Measurements from ENCODE around the gene HAX1. TPM values are rescaled to one million over a fixed set of nuclear protein-coding genes. Genes with fewer than 3 reads are reported as not detected.
"Not testable (repeated sequence)": the region's sequence is repeated elsewhere in the genome, so short reads cannot be mapped to it uniquely, and the experiment has no call there.

The HAX1 gene
- total RNA-seq, 1 experiment from 2014 or later, result 134 TPM

DNA sequence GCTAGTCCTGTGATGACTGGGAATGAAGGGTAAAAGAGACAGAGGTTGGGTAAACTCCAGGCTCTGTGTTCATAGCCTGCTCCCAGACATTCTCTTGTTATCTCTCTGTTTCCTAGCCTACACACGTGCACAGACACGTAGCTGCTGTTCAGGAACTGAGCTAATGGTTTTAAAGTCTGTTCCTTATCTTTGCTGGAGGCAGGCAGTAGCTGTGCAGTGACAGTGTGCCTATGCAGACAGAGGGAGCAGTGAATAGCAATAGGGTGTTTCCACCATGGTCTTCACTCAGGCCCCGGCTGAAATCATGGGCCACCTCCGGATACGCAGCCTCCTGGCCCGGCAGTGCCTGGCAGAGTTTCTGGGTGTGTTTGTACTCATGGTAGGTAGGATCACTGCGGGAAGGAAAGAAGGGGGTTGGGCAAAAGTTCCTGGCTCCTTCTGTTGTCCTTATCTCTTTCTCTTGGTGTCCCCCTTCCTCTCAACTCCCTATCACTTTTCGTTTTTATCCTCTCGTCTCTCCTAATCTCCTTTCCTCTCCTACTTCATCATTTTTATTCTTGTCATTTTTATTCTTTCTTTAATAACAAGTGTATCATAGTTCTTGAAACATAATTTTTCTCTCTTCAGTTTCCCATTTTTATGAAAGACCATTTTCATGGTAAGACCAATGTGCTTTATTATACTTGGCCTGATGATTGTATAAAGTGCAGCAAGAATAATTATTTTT is 48.6 kb downstream of the HAX1 start, which contains the start of gene AQP10:
AQP10 (plus strand) TSS at position 212 of the 727 bp plus-strand sequence; CDS start at position 275, 63 bp downstream.
- ChIA-PET POLR2A (ENCODE audit: low non-redundant PET) (no interaction called here), CTCF (no interaction called here)
- Histone ChIP-seq H3K4me3 (ENCODE audit: low read depth, low read length, poor library complexity, severe bottlenecking) (no peak within 1 kb of the TSS), H3K27ac (ENCODE audit: low read depth, low read length, poor library complexity, severe bottlenecking) (no peak within 1 kb of the TSS), H3K36me3 (ENCODE audit: insufficient read depth, low read length, poor library complexity, severe bottlenecking) (no peaks in the 10 kb centered on the region), H3K4me1 (ENCODE audit: insufficient read depth, low read length, poor library complexity, severe bottlenecking) (no peaks in the 10 kb centered on the region), H3K9me3 (ENCODE audit: low read depth, low read length, poor library complexity, severe bottlenecking) (peaks cover 10% of the 10 kb centered on the region), H3K27me3 (replicated peaks; ENCODE audit: insufficient read depth, low read depth, low read length, poor library complexity) (no peaks in the 10 kb centered on the region)
- intact Hi-C loops (cut with micrococcal nuclease; ENCODE audit: unreplicated experiment), result no loop called here
- no peak for TF ChIP-seq EZH2 (IDR thresholded peaks at IDR 0.05; ENCODE audit: borderline replicate concordance, low read depth, low read length, poor library complexity, severe bottlenecking)
- TF ChIP-seq, protein P1, sequence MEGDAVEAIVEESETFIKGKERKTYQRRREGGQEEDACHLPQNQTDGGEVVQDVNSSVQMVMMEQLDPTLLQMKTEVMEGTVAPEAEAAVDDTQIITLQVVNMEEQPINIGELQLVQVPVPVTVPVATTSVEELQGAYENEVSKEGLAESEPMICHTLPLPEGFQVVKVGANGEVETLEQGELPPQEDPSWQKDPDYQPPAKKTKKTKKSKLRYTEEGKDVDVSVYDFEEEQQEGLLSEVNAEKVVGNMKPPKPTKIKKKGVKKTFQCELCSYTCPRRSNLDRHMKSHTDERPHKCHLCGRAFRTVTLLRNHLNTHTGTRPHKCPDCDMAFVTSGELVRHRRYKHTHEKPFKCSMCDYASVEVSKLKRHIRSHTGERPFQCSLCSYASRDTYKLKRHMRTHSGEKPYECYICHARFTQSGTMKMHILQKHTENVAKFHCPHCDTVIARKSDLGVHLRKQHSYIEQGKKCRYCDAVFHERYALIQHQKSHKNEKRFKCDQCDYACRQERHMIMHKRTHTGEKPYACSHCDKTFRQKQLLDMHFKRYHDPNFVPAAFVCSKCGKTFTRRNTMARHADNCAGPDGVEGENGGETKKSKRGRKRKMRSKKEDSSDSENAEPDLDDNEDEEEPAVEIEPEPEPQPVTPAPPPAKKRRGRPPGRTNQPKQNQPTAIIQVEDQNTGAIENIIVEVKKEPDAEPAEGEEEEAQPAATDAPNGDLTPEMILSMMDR (conservative IDR thresholded peaks at IDR 0.05; ENCODE audit: low read depth, low read length), result no peak
- BruUV-seq (replicated peaks), result no TSS peak
- DNase-seq (ENCODE audit: low spot score), result no peak

DNA sequence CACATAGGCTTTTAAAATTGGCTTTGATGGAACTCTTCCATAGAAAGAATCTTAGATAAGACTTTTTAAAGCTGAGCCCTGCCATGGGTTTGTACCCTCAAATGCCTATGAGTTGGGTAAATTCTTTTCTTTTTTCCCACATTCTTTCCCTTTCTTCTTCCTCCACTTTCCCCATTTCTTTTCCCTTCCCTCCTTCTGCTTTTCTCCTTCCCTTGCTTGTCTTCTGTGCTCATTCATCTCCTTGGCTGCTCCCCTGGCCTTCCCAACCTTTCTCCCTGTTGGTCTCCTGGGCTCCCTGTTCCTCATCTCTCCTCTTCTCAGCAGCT is 49.1 kb downstream of the HAX1 start:
- POLR2A ChIA-PET (ENCODE audit: low non-redundant PET); BruUV-seq (replicated peaks); intact Hi-C loops (cut with micrococcal nuclease; ENCODE audit: unreplicated experiment): not testable (repeated sequence)

DNA sequence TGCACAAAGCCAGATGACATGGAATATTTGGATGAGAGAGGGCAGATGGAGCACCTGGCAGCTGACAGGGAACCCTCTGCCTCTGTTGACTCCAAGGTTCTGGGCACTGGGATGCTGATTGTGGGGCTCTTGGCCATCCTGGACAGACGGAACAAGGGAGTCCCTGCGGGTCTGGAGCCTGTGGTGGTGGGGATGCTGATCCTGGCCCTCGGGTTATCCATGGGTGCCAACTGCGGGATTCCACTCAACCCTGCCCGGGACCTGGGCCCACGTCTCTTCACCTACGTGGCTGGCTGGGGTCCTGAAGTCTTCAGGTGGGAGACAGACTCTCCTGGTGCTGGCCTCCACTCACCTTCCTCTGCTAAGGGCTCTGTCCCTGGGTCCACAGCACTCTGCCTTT is 51.1 kb downstream of the HAX1 start:
- POLR2A ChIA-PET (ENCODE audit: low non-redundant PET), result interaction anchor here (0.5 kb wide), 1 partner anchor 720 kb away, joined by 3 read pairs; no protein-coding TSS in a partner anchor
- no TSS peak for BruUV-seq (replicated peaks)
- Histone ChIP-seq H3K9me3 (ENCODE audit: low read depth, low read length, poor library complexity, severe bottlenecking) (no peaks in the 10 kb centered on the region), H3K27me3 (replicated peaks; ENCODE audit: insufficient read depth, low read depth, low read length, poor library complexity) (no peaks in the 10 kb centered on the region), H3K4me1 (ENCODE audit: insufficient read depth, low read length, poor library complexity, severe bottlenecking) (peaks cover 21% of the 10 kb centered on the region), H3K4me3 (ENCODE audit: low read depth, low read length, poor library complexity, severe bottlenecking) (no peak overlapping the region), H3K36me3 (ENCODE audit: insufficient read depth, low read length, poor library complexity, severe bottlenecking) (no peaks in the 10 kb centered on the region), H3K27ac (ENCODE audit: low read depth, low read length, poor library complexity, severe bottlenecking) (no peak overlapping the region)
- CTCF ChIA-PET, result no interaction called here
- intact Hi-C loops (cut with micrococcal nuclease; ENCODE audit: unreplicated experiment), result no loop called here
- no peak for DNase-seq (ENCODE audit: low spot score)
- no peak for TF ChIP-seq EZH2 (IDR thresholded peaks at IDR 0.05; ENCODE audit: borderline replicate concordance, low read depth, low read length, poor library complexity, severe bottlenecking)
- TF ChIP-seq, protein P1 (conservative IDR thresholded peaks at IDR 0.05; ENCODE audit: low read depth, low read length), result no peak

More for the DNA sequence above, 49.1 kb downstream of the HAX1 start:
- H3K4me1 ChIP-seq (ENCODE audit: insufficient read depth, low read length, poor library complexity, severe bottlenecking); H3K27ac ChIP-seq (ENCODE audit: low read depth, low read length, poor library complexity, severe bottlenecking); H3K27me3 ChIP-seq (replicated peaks; ENCODE audit: insufficient read depth, low read depth, low read length, poor library complexity); H3K9me3 ChIP-seq (ENCODE audit: low read depth, low read length, poor library complexity, severe bottlenecking); DNase-seq (ENCODE audit: low spot score); H3K4me3 ChIP-seq (ENCODE audit: low read depth, low read length, poor library complexity, severe bottlenecking); H3K36me3 ChIP-seq (ENCODE audit: insufficient read depth, low read length, poor library complexity, severe bottlenecking); CTCF ChIA-PET: not testable (repeated sequence)

DNA sequence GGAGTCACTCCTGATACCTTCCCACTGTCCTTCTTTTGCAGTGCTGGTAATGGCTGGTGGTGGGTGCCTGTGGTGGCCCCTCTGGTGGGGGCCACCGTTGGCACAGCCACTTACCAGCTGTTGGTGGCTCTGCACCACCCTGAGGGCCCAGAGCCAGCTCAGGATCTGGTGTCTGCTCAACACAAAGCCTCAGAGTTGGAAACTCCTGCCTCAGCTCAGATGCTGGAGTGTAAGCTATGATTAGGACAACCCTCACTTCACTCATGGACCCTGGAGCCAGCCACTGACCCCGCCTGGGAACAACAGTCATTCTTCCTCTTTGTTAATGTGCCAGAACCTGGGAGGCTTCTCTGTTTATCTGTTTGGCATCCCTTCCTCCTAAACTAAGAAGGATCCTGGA is 51.8 kb downstream of the HAX1 start:
- intact Hi-C loops (cut with micrococcal nuclease; ENCODE audit: unreplicated experiment), result no loop called here
- Histone ChIP-seq H3K27me3 (replicated peaks; ENCODE audit: insufficient read depth, low read depth, low read length, poor library complexity) (no peaks in the 10 kb centered on the region), H3K27ac (ENCODE audit: low read depth, low read length, poor library complexity, severe bottlenecking) (no peak overlapping the region), H3K4me1 (ENCODE audit: insufficient read depth, low read length, poor library complexity, severe bottlenecking) (peaks cover 26% of the 10 kb centered on the region), H3K4me3 (ENCODE audit: low read depth, low read length, poor library complexity, severe bottlenecking) (peak overlapping the region; percentile 95), H3K9me3 (ENCODE audit: low read depth, low read length, poor library complexity, severe bottlenecking) (no peaks in the 10 kb centered on the region), H3K36me3 (ENCODE audit: insufficient read depth, low read length, poor library complexity, severe bottlenecking) (no peaks in the 10 kb centered on the region)
- no peak for TF ChIP-seq EZH2 (IDR thresholded peaks at IDR 0.05; ENCODE audit: borderline replicate concordance, low read depth, low read length, poor library complexity, severe bottlenecking)
- TF ChIP-seq, protein P1 (conservative IDR thresholded peaks at IDR 0.05; ENCODE audit: low read depth, low read length), result no peak
- DNase-seq (ENCODE audit: low spot score), result no peak
- ChIA-PET POLR2A (ENCODE audit: low non-redundant PET) (no interaction called here), CTCF (no interaction called here)
- no TSS peak for BruUV-seq (replicated peaks)
